Sigmoid colon (tissue), 7 donors: Measurements from ENCODE around the gene ICAM3. TPM values are rescaled to one million over a fixed set of nuclear protein-coding genes. Genes with fewer than 3 reads are reported as not detected.
"Not testable (repeated sequence)": the region's sequence is repeated elsewhere in the genome, so short reads cannot be mapped to it uniquely, and the experiment has no call there.

Experiments
- DNase-seq: peaks from one replicate; pipeline ENCODE4 v3.0.0-alpha.2; 2019
- H3K27ac ChIP-seq, 4 donors: fragments of 200-600 bp; sonication (generic); one replicate each; pipeline ENCODE4 v1.5.1; 2016 to 2019; ENCODE audit warnings: mild to moderate bottlenecking in 1 of 4
- H3K27me3 ChIP-seq, 3 donors: fragments of 200-600 bp; sonication (generic); one replicate each; pipeline ENCODE4 v1.5.1; 2019; ENCODE audit warnings: mild to moderate bottlenecking in 1 of 3
- H3K36me3 ChIP-seq, 4 donors: fragments of 200-600 bp; sonication (generic); one replicate each; pipeline ENCODE4 v1.5.1; 2016 to 2019
- H3K4me1 ChIP-seq, 4 donors: fragments of 200-600 bp; sonication (generic); one replicate each; pipeline ENCODE4 v1.5.1; 2017 to 2019
- H3K4me3 ChIP-seq, 4 donors: fragments of 200-600 bp; sonication (generic); one replicate each; pipeline ENCODE4 v1.5.1; 2017 to 2019; ENCODE audit warnings: mild to moderate bottlenecking in 2 of 4, moderate library complexity in 1 of 4
- H3K9me3 ChIP-seq, 4 donors: fragments of 200-600 bp in 3 of 4; sonication (generic) in 3 of 4; one replicate each; pipeline versions ENCODE4 v1.5.1 to v1.6.1; 2013 to 2019
- CTCF ChIP-seq, 4 experiments: fragments of 450-650 bp in 3 of 4; fragments of 200-600 bp in 1 of 4; IDR thresholded peaks; one replicate each; pipeline ENCODE4 v1.5.1; 2016 to 2019; ENCODE audit warnings: antibody characterized with exemption in 4 of 4, mild to moderate bottlenecking in 3 of 4, moderate library complexity in 2 of 4
- EP300 ChIP-seq, 4 donors: sonication (generic); formaldehyde crosslinking; IDR thresholded peaks; one replicate each; pipeline ENCODE4 v1.6.1; 2017; ENCODE audit warnings: antibody characterized with exemption in 4 of 4
- POLR2A ChIP-seq, 2 donors: fragments of 450-650 bp; IDR thresholded peaks; one replicate each; pipeline ENCODE4 v1.6.1; 2016; ENCODE audit warnings: antibody characterized with exemption in 2 of 2, mild to moderate bottlenecking in 2 of 2, moderate library complexity in 2 of 2
- POLR2AphosphoS5 ChIP-seq, 4 donors: sonication (generic); formaldehyde crosslinking; IDR thresholded peaks; one replicate each; pipeline ENCODE4 v1.6.1; 2017; ENCODE audit warnings: antibody characterized with exemption in 4 of 4
- WGBS, 2 donors: extraction: QIAGEN DNeasy Blood & Tissue Kit; methylation state at CpG; one replicate each; pipeline ENCODE4 v1.1.7; 2013; 5-methylcytosine and 5-hydroxymethylcytosine counted together
- intact Hi-C: fragments of 100-400 bp; cut with DNase I; formaldehyde crosslinking; loops from one replicate; pipeline ENCODE4 v1.15.1; 2023
- polyA plus RNA-seq, 3 donors: library from polyadenylated mRNA; stranded (reverse); fragments of 200-250 nt; gene quantifications; one replicate each; pipeline ENCODE4 v1.2.3, GENCODE V29; 2013
- total RNA-seq, 4 donors: library from RNA; depleted of rRNA; stranded (reverse); fragments of >200 nt; gene quantifications; one replicate each; pipeline ENCODE4 v1.1.0, GENCODE V29; 2016
- donor health status: healthy with polysubstance abuse.
- donor health status: Bipolar disorder and iron deficiency.
- donor health status: healthy.

Gene ICAM3
- total RNA-seq, result 1 to 10 TPM; 1.9 to 4.2 (median 3.4) TPM
- 10 to 100 TPM; 24.5 to 45.2 (median 35.4) TPM for polyA plus RNA-seq

- TF ChIP-seq CTCF (IDR thresholded peaks at IDR 0.05) (no peak), POLR2AphosphoS5 (IDR thresholded peaks at IDR 0.05) (no peak), POLR2A (IDR thresholded peaks at IDR 0.05) (no peak), EP300 (IDR thresholded peaks at IDR 0.05) (no peak)
- Histone ChIP-seq H3K9me3 (no peaks in the 10 kb centered on the region), H3K4me1 (peaks cover 0 to 8% (median 4%) of the 10 kb centered on the region in 4 donors), H3K36me3 (no peaks in the 10 kb centered on the region), H3K4me3 (no peak within 1 kb of the TSS), H3K27me3 (no peaks in the 10 kb centered on the region), H3K27ac (no peak within 1 kb of the TSS)
- no peak for DNase-seq
- WGBS, 2 donors, result 33 to 73% methylated on average over 14 of the region's 14 CpGs
- intact Hi-C loops, result loop anchor here (10.0 kb wide), 1 partner anchor 145 kb away; the partner anchor contains the start of gene DNMT1
Observed at GRCh38 chr19:10339380-10339960, at the start of gene ICAM3. Gene ICAM3 (minus strand): TSS chr19:10339624. CDS start chr19:10339614, 10 bp downstream.

- Histone ChIP-seq H3K27me3 (no peaks in the 10 kb centered on the region), H3K4me1 (peaks cover 0 to 4% (median 4%) of the 10 kb centered on the region in 4 donors), H3K36me3 (peaks cover 26 to 33% (median 29%) of the 10 kb centered on the region in 4 donors), H3K4me3 (no peak overlapping the region), H3K9me3 (no peaks in the 10 kb centered on the region), H3K27ac (no peak overlapping the region)
- intact Hi-C loops, result loop anchor here (1.0 to 10.0 kb wide), 2 partner anchors 120 to 454 kb away; partner anchors contain the start of gene OLFM2
- DNase-seq, result peak; percentile 91
- 1 to 3% methylated on average over 3 of the region's 3 CpGs for WGBS, 2 donors
- TF ChIP-seq CTCF (IDR thresholded peaks at IDR 0.05) (peak; percentile 78 to 94 (median 86)), EP300 (IDR thresholded peaks at IDR 0.05) (no peak)
Observed at GRCh38 chr19:10388957-10389356, 49.5 kb upstream of the ICAM3 start.

GRCh38 chr19:10384580-10384979 is 45.2 kb upstream of the ICAM3 start:
- Histone ChIP-seq H3K9me3 (no peaks in the 10 kb centered on the region), H3K27ac (no peak overlapping the region), H3K36me3 (no peaks in the 10 kb centered on the region), H3K27me3 (no peaks in the 10 kb centered on the region), H3K4me1 (peaks cover 0 to 15% (median 9%) of the 10 kb centered on the region in 4 donors), H3K4me3 (no peak overlapping the region)
- no peak for DNase-seq
- 86 to 89% methylated on average over 9 of the region's 9 CpGs for WGBS, 2 donors
- TF ChIP-seq POLR2A (IDR thresholded peaks at IDR 0.05) (no peak), CTCF (IDR thresholded peaks at IDR 0.05) (no peak), EP300 (IDR thresholded peaks at IDR 0.05) (no peak), POLR2AphosphoS5 (IDR thresholded peaks at IDR 0.05) (no peak)
- intact Hi-C loops, result loop anchor here (5.0 to 10.0 kb wide), 2 partner anchors 132 to 450 kb away; partner anchors contain the start of genes MRPL4 and OLFM2

- H3K4me3 ChIP-seq, DNase-seq, H3K27me3 ChIP-seq, H3K9me3 ChIP-seq, H3K27ac ChIP-seq, H3K36me3 ChIP-seq: not testable (repeated sequence)
- intact Hi-C loops, result loop anchor here (5.0 to 10.0 kb wide), 2 partner anchors 131 to 448 kb away; partner anchors contain the start of genes MRPL4 and OLFM2
- peaks cover 0 to 14% (median 12%) of the 10 kb centered on the region in 4 donors for H3K4me1 ChIP-seq
- WGBS, 2 donors, result 86 to 93% methylated on average over 8 of the region's 8 CpGs
Observed at GRCh38 chr19:10383223-10383499, 43.7 kb upstream of the ICAM3 start.

- WGBS, 2 donors, result 0 to 1% methylated on average over 58 of the region's 58 CpGs
- Histone ChIP-seq H3K27ac (peak within 1 kb of the TSS; percentile 79 to 87 (median 86)), H3K9me3 (no peaks in the 10 kb centered on the region), H3K36me3 (peaks cover 0 to 21% (median 7%) of the 10 kb centered on the region in 4 donors), H3K27me3 (no peaks in the 10 kb centered on the region), H3K4me3 (peak within 1 kb of the TSS; percentile 67 to 97 (median 88)), H3K4me1 (peaks cover 0 to 14% (median 12%) of the 10 kb centered on the region in 4 donors)
- TF ChIP-seq POLR2A (IDR thresholded peaks at IDR 0.05) (peak; percentile 51 to 54), EP300 (IDR thresholded peaks at IDR 0.05) (no peak), POLR2AphosphoS5 (IDR thresholded peaks at IDR 0.05) (peak; percentile 25 to 84 (median 78)), CTCF (IDR thresholded peaks at IDR 0.05) (no peak)
- peak; percentile 98 for DNase-seq
- intact Hi-C loops, result loop anchor here (2.0 to 10.0 kb wide), 3 partner anchors 48 to 446 kb away; partner anchors contain the start of genes MRPL4, OLFM2 and RAVER1
Observed at GRCh38 chr19:10380313-10381102, 41.1 kb upstream of the ICAM3 start, which contains the start of gene TYK2. Gene TYK2 (minus strand): TSS chr19:10380572. CDS start chr19:10378406, 2,166 bp downstream.
